H9 (cell line): ENCODE data around the gene NAA15. TPM values are rescaled to one million over a fixed set of nuclear protein-coding genes. Genes with fewer than 3 reads are reported as not detected.

Experiments
- DNase-seq: peaks from one replicate; pipeline ENCODE4 v3.0.0-alpha.2; 2017
- H2AFZ ChIP-seq: one replicate; pipeline ENCODE4 v1.6.1; 2013; ENCODE audit warnings: mild to moderate bottlenecking, low read length, control low read depth, moderate library complexity
- H2AK5ac ChIP-seq: 2 replicates; pipeline ENCODE4 v1.6.1; 2013; ENCODE audit warnings: low read length, control low read depth, mixed read lengths; ENCODE audit not compliant: insufficient read length
- H2BK120ac ChIP-seq: one replicate; pipeline ENCODE4 v1.6.1; 2013; ENCODE audit warnings: low read depth, mild to moderate bottlenecking, low read length, control low read depth, inconsistent platforms; ENCODE audit not compliant: poor library complexity, severe bottlenecking
- H2BK12ac ChIP-seq: 2 replicates; pipeline ENCODE4 v1.6.1; 2013; ENCODE audit warnings: low read length, control low read depth, mixed read lengths, low read depth; ENCODE audit not compliant: insufficient read length
- H2BK15ac ChIP-seq: 2 replicates; pipeline ENCODE4 v1.6.1; 2013; ENCODE audit warnings: low read depth, low read length, control low read depth
- H2BK20ac ChIP-seq: one replicate; pipeline ENCODE4 v1.6.1; 2013; ENCODE audit warnings: low read depth, mild to moderate bottlenecking, low read length, control low read depth, inconsistent platforms; ENCODE audit not compliant: poor library complexity, severe bottlenecking
- H2BK5ac ChIP-seq: 2 replicates; pipeline ENCODE4 v1.6.1; 2013; ENCODE audit warnings: low read length, control low read depth, mixed read lengths; ENCODE audit not compliant: insufficient read length
- H3K14ac ChIP-seq: 2 replicates; pipeline ENCODE4 v1.6.1; 2013; ENCODE audit warnings: low read length, control low read depth; ENCODE audit not compliant: insufficient read depth
- H3K18ac ChIP-seq: 2 replicates; pipeline ENCODE4 v1.6.1; 2013; ENCODE audit warnings: low read depth, mild to moderate bottlenecking, mixed read lengths, low read length, control low read depth; ENCODE audit not compliant: insufficient read length
- H3K23ac ChIP-seq: 2 replicates; pipeline ENCODE4 v1.6.1; 2013; ENCODE audit warnings: low read length, control low read depth, mixed read lengths, low read depth; ENCODE audit not compliant: insufficient read length
- H3K23me2 ChIP-seq: 2 replicates; pipeline ENCODE4 v1.6.1; 2013; ENCODE audit warnings: low read depth, mild to moderate bottlenecking, mixed read lengths, low read length, control low read depth; ENCODE audit not compliant: insufficient read length, poor library complexity, severe bottlenecking
- H3K27ac ChIP-seq: 2 replicates; pipeline ENCODE4 v1.5.1; 2013; ENCODE audit warnings: low read length, control low read depth, mixed read lengths, low read depth; ENCODE audit not compliant: insufficient read length
- H3K27me3 ChIP-seq: 2 replicates; pipeline ENCODE4 v1.6.1; 2013; ENCODE audit warnings: low read length, control low read depth, inconsistent platforms; ENCODE audit not compliant: insufficient read depth
- H3K4ac ChIP-seq: 2 replicates; pipeline ENCODE4 v1.6.1; 2013; ENCODE audit warnings: low read depth, mild to moderate bottlenecking, control low read depth, inconsistent platforms, low read length, moderate library complexity
- H3K4me1 ChIP-seq: 2 replicates; pipeline ENCODE4 v1.6.1; 2013; ENCODE audit warnings: low read length, control low read depth, inconsistent platforms; ENCODE audit not compliant: insufficient read depth
- H3K4me2 ChIP-seq: 2 replicates; pipeline ENCODE4 v1.6.1; 2013; ENCODE audit warnings: low read length, control low read depth, mixed read lengths; ENCODE audit not compliant: insufficient read length, insufficient read depth
- H3K56ac ChIP-seq: 2 replicates; pipeline ENCODE4 v1.6.1; 2013; ENCODE audit warnings: low read depth, mild to moderate bottlenecking, mixed read lengths, low read length, control low read depth; ENCODE audit not compliant: insufficient read length
- H3K79me1 ChIP-seq: 2 replicates; pipeline ENCODE4 v1.6.1; 2013; ENCODE audit warnings: low read depth, mild to moderate bottlenecking, moderate library complexity, low read length, control low read depth, inconsistent platforms; ENCODE audit not compliant: insufficient read depth, poor library complexity, severe bottlenecking
- H3K79me2 ChIP-seq: 2 replicates; pipeline ENCODE4 v1.6.1; 2013; ENCODE audit warnings: low read length, control low read depth, inconsistent platforms; ENCODE audit not compliant: insufficient read depth
- H3K9ac ChIP-seq: 2 replicates; pipeline ENCODE4 v1.6.1; 2013; ENCODE audit warnings: low read length, control low read depth, mixed read lengths; ENCODE audit not compliant: insufficient read length; ENCODE audit errors: extremely low read depth
- H3K9me3 ChIP-seq: one replicate; pipeline ENCODE4 v1.6.1; 2013; ENCODE audit warnings: low read depth, low read length, inconsistent platforms; ENCODE audit not compliant: control insufficient read depth
- H3T11ph ChIP-seq: one replicate; pipeline ENCODE4 v1.6.1; 2013; ENCODE audit warnings: mild to moderate bottlenecking, low read length, control low read depth, inconsistent platforms
- H4K20me1 ChIP-seq: one replicate; pipeline ENCODE4 v1.6.1; 2013; ENCODE audit not compliant: control insufficient read depth, insufficient read length, insufficient read depth
- H4K5ac ChIP-seq: 2 replicates; pipeline ENCODE4 v1.6.1; 2013; ENCODE audit warnings: low read depth, mild to moderate bottlenecking, mixed read lengths, low read length, control low read depth; ENCODE audit not compliant: insufficient read length
- H4K8ac ChIP-seq: replicated peaks from 2 replicates; pipeline ENCODE4 v1.6.1; 2013; ENCODE audit warnings: low read length, control low read depth, mixed read lengths, low read depth; ENCODE audit not compliant: insufficient read length
- H4K91ac ChIP-seq: 2 replicates; pipeline ENCODE4 v1.6.1; 2013; ENCODE audit warnings: low read depth, mild to moderate bottlenecking, moderate library complexity, mixed read lengths, low read length, control low read depth; ENCODE audit not compliant: insufficient read length
- H3K27ac Mint-ChIP-seq, 3 experiments: 2 replicates in 2 of 3; 3 replicates in 1 of 3; pipeline ENCODE4 v1.8.0; 2020 to 2021; ENCODE audit warnings: mixed read lengths in 3 of 3, mild to moderate bottlenecking in 1 of 3, moderate library complexity in 1 of 3
- H3K27me3 Mint-ChIP-seq: 2 replicates; pipeline ENCODE4 v1.8.0; 2021; ENCODE audit warnings: low read depth, mild to moderate bottlenecking, moderate library complexity, mixed read lengths
- H3K36me3 Mint-ChIP-seq, 3 experiments: 2 replicates in 2 of 3; 3 replicates in 1 of 3; pipeline ENCODE4 v1.8.0; 2020 to 2021; ENCODE audit warnings: low read depth in 3 of 3, mixed read lengths in 3 of 3; ENCODE audit not compliant: insufficient read depth in 1 of 3
- H3K4me1 Mint-ChIP-seq, 2 experiments: 2 replicates each; pipeline ENCODE4 v1.8.0; 2020; ENCODE audit warnings: mixed read lengths in 2 of 2
- H3K4me3 Mint-ChIP-seq, 2 experiments: 2 replicates in 1 of 2; 3 replicates in 1 of 2; pipeline ENCODE4 v1.8.0; 2020 to 2021; ENCODE audit warnings: mild to moderate bottlenecking in 2 of 2, mixed read lengths in 2 of 2, moderate library complexity in 1 of 2
- H3K9me3 Mint-ChIP-seq, 2 experiments: 2 replicates in 1 of 2; 3 replicates in 1 of 2; pipeline ENCODE4 v1.8.0; 2020; ENCODE audit warnings: mild to moderate bottlenecking in 2 of 2, mixed read lengths in 2 of 2, moderate library complexity in 1 of 2
- CTCF ChIP-seq: fragments of 200-600 bp; sonication (generic); conservative IDR thresholded peaks from 3 replicates; pipeline ENCODE4 v1.8.0; 2021; ENCODE audit warnings: antibody characterized with exemption, mild to moderate bottlenecking
- WGBS: extraction: QIAGEN DNeasy Blood & Tissue Kit; methylation state at CpG from one replicate; pipeline ENCODE4 v1.1.7; 2013; ENCODE audit warnings: missing lambda C conversion rate, low lambda C conversion rate, mixed read lengths; ENCODE audit not compliant: insufficient read length; ENCODE audit errors: extremely low coverage; 5-methylcytosine and 5-hydroxymethylcytosine counted together
- total RNA-seq: library from RNA; stranded (reverse); gene quantifications from 2 replicates; pipeline ENCODE4 v1.2.1, GENCODE V29; 2021

NAA15 gene
- total RNA-seq, 1 experiment from 2014 or later = 115 TPM

GRCh38 chr4:139469216-139469615, 167.9 kb downstream of the NAA15 start:
- Mint-ChIP-seq H3K9me3 (peaks cover 10 to 20% of the 10 kb centered on the region in 2 experiments; a peak in 4 of 5 replicates), H3K27ac (no peak overlapping the region), H3K27me3 (no peaks in the 10 kb centered on the region; the same call in 1 of the 2 replicates), H3K36me3 (peaks cover 23 to 50% (median 27%) of the 10 kb centered on the region in 3 experiments), H3K4me3 (no peak overlapping the region), H3K4me1 (peaks cover 9 to 11% of the 10 kb centered on the region in 2 experiments; a peak in 2 of 4 replicates)
- Histone ChIP-seq H3K9ac (no peak overlapping the region), H3T11ph (no peak overlapping the region), H2BK15ac (no peak overlapping the region), H3K27ac (no peak overlapping the region), H3K79me1 (peaks cover 4% of the 10 kb centered on the region), H2BK20ac (no peak overlapping the region), H3K23me2 (no peaks in the 10 kb centered on the region), H3K14ac (no peak overlapping the region), H3K4ac (no peak overlapping the region), H3K79me2 (peaks cover 8% of the 10 kb centered on the region; the same call in 1 of the 2 replicates), H4K91ac (no peak overlapping the region), H3K56ac (no peak overlapping the region), H3K4me2 (no peak overlapping the region), H3K4me1 (no peaks in the 10 kb centered on the region), H2BK5ac (no peak overlapping the region), H4K8ac (no peak overlapping the region), H3K9me3 (no peaks in the 10 kb centered on the region), H2BK120ac (no peak overlapping the region), H3K23ac (no peak overlapping the region), H2AK5ac (no peak overlapping the region), H2AFZ (no peak overlapping the region), H4K20me1 (no peaks in the 10 kb centered on the region), H2BK12ac (no peak overlapping the region), H3K27me3 (no peaks in the 10 kb centered on the region), H4K5ac (no peak overlapping the region), H3K18ac (no peak overlapping the region)
- no peak for DNase-seq
- WGBS = no CpG with 5 or more reads among the region's 2 CpGs
- no peak for TF ChIP-seq CTCF

Other genes with a start within 250 kb of the NAA15 start
- 47.0 and 49.6 TPM in 2 replicates for gene ELF2, start 124.3 kb upstream of the NAA15 start, total RNA-seq
- gene MGARP, start 21.3 kb upstream of the NAA15 start, total RNA-seq = 4.0 and 4.3 TPM in 2 replicates
- 56.2 and 59.1 TPM in 2 replicates for gene NDUFC1, start 972 bp downstream of the NAA15 start, total RNA-seq
- 7.5 and 7.7 TPM in 2 replicates for gene RAB33B, start 152.6 kb downstream of the NAA15 start, total RNA-seq